HFF-Myc (cell line): ENCODE data around the gene RCBTB2.
"Not testable (repeated sequence)": the region's sequence is repeated elsewhere in the genome, so short reads cannot be mapped to it uniquely, and the experiment has no call there.

Experiments used
- DNase-seq: peaks from one replicate; pipeline ENCODE4 v3.0.0-alpha.2; 2011; ENCODE audit warnings: low read depth; ENCODE audit errors: extremely low read depth
- H3K4me3 ChIP-seq: replicated peaks from 2 replicates; pipeline ENCODE4 v1.5.1; 2011; ENCODE audit warnings: low read depth, mild to moderate bottlenecking, control low read depth, low read length
- TF ChIP-seq, protein P1 (sequence below): IDR thresholded peaks from 2 replicates; pipeline ENCODE4 v1.5.1; 2012; ENCODE audit warnings: mild to moderate bottlenecking, low read depth, low read length, control low read depth; ENCODE audit errors: missing control alignments

RCBTB2 gene

DNA sequence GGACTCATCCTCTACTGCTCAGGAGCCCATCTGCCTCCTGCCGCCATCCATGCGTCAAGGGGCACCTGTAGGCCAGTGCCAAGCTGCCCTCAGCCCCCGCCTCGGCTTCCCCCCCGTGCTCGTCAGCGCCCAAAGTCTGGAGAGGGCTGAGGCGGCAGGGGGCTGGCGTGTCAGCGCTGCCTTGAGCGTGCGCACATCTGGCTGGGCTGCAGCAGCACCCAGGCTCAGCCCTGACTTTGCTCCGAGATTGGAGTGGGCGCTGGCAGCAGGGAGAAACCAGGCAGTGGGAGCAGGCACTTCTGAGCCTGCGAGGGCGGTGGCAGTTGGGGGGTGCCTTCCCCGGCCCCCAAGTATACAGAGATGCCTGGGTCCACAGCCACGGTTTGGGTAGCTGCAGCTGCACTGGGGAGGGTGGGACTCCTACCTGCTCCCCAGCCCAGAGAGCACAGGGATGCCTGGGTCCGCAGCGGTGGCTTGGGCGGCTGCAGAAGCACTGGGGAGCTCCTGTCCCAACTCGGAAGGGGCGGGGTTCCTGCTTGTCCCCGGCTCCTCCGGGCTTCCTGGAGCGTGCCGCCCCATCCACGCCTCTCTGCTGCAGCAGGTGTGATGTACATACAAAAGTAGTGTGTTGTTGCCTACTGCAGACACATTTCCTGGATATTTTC is 75.2 kb downstream of the RCBTB2 start:
- TF ChIP-seq, protein P1, sequence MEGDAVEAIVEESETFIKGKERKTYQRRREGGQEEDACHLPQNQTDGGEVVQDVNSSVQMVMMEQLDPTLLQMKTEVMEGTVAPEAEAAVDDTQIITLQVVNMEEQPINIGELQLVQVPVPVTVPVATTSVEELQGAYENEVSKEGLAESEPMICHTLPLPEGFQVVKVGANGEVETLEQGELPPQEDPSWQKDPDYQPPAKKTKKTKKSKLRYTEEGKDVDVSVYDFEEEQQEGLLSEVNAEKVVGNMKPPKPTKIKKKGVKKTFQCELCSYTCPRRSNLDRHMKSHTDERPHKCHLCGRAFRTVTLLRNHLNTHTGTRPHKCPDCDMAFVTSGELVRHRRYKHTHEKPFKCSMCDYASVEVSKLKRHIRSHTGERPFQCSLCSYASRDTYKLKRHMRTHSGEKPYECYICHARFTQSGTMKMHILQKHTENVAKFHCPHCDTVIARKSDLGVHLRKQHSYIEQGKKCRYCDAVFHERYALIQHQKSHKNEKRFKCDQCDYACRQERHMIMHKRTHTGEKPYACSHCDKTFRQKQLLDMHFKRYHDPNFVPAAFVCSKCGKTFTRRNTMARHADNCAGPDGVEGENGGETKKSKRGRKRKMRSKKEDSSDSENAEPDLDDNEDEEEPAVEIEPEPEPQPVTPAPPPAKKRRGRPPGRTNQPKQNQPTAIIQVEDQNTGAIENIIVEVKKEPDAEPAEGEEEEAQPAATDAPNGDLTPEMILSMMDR, result no peak
- no peak for DNase-seq
- no peak overlapping the region for H3K4me3 ChIP-seq

DNA sequence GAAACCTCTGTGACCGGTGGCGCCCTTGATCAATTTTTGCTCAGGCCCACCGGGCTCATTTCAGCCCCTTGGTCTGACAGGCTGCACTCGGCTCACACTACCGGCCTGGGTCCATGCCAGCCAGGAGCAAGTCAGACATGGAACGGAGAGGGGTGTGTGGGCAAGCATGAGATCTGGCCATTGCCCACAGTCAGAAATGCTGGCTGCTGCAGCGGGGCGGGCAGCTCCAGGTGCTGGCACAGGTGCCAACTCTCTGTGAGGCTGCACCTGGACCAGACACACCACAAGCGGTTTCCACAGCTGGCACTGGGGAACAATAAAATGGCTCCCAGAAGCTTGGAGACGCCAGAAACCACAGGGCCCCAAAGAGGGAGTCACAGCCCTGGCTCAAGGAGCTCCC is 76.3 kb downstream of the RCBTB2 start:
- no peak for DNase-seq
- TF ChIP-seq, protein P1, result no peak
- no peak overlapping the region for H3K4me3 ChIP-seq

GRCh38 chr13:48451196-48451595 is 81.7 kb downstream of the RCBTB2 start:
- not testable (repeated sequence) for H3K4me3 ChIP-seq
- DNase-seq, result peak; percentile 36

- no peak overlapping the region for H3K4me3 ChIP-seq
- DNase-seq, result peak; percentile 27
- TF ChIP-seq, protein P1, result no peak
Measured at GRCh38 chr13:48449656-48450055, 83.2 kb downstream of the RCBTB2 start.

DNA sequence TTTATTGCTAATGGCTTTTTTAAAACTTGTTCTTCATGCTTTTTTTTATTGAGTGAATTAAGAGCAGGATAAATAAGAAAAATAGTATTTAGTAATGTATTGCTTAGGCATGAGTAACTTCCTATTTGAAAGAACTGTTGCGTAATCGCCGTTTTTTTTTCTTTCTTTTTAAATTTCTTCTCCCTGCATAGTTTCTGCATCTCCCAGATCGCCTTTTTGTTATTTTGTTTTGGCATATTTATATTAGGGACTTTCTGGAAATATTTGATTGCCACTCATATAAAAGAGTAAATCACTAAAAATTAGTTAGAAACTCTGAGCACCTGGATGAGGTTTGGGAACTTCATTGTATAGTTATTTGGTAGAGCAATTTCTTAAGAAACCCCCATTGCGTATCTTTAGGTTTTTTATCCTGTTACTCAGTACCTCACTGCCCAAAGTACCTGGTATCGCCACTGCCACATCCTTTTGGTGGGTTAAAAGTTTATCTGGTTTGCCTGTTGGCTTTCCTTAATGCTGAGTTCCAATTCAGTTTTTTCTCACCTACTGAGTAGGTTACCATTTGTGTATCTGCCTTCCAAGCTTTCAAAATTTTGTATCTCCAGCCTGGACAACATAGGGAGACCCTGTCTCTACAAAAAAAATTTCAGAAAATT is 83.8 kb downstream of the RCBTB2 start:
- TF ChIP-seq, protein P1, result no peak
- no peak overlapping the region for H3K4me3 ChIP-seq
- DNase-seq, result no peak

DNA sequence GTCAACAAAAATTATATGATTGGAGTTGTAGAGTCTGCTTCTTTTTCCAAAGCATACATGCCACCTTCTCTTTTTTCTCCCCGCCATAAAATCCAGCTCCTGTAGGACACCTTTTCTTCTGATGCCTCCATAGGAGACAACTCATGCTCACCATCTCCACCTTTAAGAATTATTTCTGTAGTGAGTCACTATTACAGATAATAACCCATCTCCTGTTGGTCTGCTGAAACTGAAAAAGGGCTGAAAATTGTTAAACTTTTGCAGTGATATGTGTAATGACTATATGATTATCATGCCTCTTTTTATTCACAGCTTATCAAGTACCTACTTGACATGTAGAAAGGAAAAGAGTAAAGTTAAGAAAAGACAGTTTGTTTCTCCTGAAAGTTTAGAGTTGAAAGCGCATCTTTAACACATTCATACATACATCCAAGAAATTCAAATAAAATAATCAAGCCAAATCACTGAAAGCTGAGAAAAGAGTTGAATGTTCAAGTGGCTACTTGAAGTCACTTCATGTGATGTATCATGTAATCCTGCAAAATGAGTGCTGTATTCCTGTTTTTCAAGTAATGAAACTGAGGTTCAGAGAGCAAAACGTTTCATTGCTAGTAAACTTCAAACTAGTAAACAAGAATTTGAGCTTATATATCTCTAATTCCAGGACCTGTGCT is 84.5 kb downstream of the RCBTB2 start:
- TF ChIP-seq, protein P1, result no peak
- no peak for DNase-seq
- H3K4me3 ChIP-seq, result no peak overlapping the region

- DNase-seq, result no peak
- H3K4me3 ChIP-seq, result no peak overlapping the region
- TF ChIP-seq, protein P1, result no peak
Measured at GRCh38 chr13:48446464-48446863, 86.4 kb downstream of the RCBTB2 start.
